ENCODE results near the gene KLHL25.

GRCh38 chr15:85777250-85778106, 17.2 kb downstream of the KLHL25 start:
- TF ChIP-seq CTCF (IDR thresholded peaks at IDR 0.05; ENCODE audit: poor library complexity, severe bottlenecking) (no peak), EZH2 (IDR thresholded peaks at IDR 0.05; ENCODE audit: borderline replicate concordance, insufficient read depth, low read length, poor library complexity, severe bottlenecking) (no peak), POLR2AphosphoS5 (IDR thresholded peaks at IDR 0.05) (no peak)

All from neural cell (in vitro differentiated cells).